ENCODE results near the gene ADCY4. TPM values are rescaled to one million over a fixed set of nuclear protein-coding genes. Genes with fewer than 3 reads are reported as not detected.

ADCY4 gene
- total and polyA plus RNA-seq, 10 of the 15 experiments (the other 5 are each of a cell fraction or from before 2014, with no cell fraction given) = 0.05 to 0.87 (median 0.21) TPM; not detected in 1

DNA sequence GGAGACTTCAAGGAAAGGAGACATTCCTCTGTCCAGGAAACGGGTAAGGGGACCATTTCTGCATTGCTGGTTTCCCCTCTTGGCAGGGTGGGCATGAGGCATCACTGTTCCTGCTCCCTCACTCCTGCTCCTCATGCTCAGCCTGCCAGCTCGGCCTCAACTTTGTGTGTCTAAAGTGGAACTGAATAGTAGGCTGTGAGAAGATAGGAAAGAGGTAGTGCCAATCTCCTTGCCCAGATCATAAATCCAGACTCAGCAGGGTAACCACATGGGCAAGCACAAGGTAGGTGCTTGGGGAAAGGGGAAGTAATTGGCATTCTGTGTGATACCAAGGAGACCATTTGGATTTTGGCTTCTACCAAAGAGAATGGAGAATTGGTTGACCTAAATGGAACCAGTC lies 21.0 kb downstream of the ADCY4 start:
- ChIA-PET SMC1A (ENCODE audit: uncharacterized antibody, unreplicated experiment) (interaction anchor here (0.7 to 2.4 kb wide), 2 partner anchors 53 to 117 kb away, joined by 3 to 5 read pairs; no protein-coding TSS in a partner anchor), RAD21 (ENCODE audit: unreplicated experiment) (no interaction called here), POLR2A (interaction anchor here (0.7 to 1.3 kb wide), 3 partner anchors 9 to 18 kb away, joined by 3 to 4 read pairs (median 4); partner anchors contain the start of genes DHRS1 and NOP9), CTCF (interaction anchor here (1.3 to 7.9 kb wide), 3 partner anchors 17 to 117 kb away, joined by 3 to 58 read pairs (median 6); partner anchors contain the start of gene KHNYN)
- Histone ChIP-seq H3K27me3 (replicated peaks in 1 of 2; ENCODE audit: control insufficient read depth in 2 of 2, insufficient read depth in 2 of 2, low read length in 1 of 2) (no peaks in the 10 kb centered on the region), H3K4me2 (ENCODE audit: control insufficient read depth, insufficient read depth) (0 out of 2 replicates have a peak overlapping the region, but pooled peaks have one; percentile 8), H3K9ac (ENCODE audit: control insufficient read depth, insufficient read depth, low read length) (no peak overlapping the region), H2AFZ (ENCODE audit: control insufficient read depth, low read depth, low read length) (no peak overlapping the region), H4K20me1 (ENCODE audit: control insufficient read depth, insufficient read depth) (no peaks in the 10 kb centered on the region; the same call in 1 of the 2 replicates), H3K4me1 (ENCODE audit: control insufficient read depth, insufficient read depth, low read length) (peaks cover 29% of the 10 kb centered on the region), H3K9me3 (replicated peaks; ENCODE audit: control insufficient read depth, insufficient read depth, low read length) (no peaks in the 10 kb centered on the region), H3K4me3 (no peak overlapping the region), H3K27ac (ENCODE audit: control insufficient read depth, insufficient read depth) (no peak overlapping the region), H3K36me3 (ENCODE audit: control insufficient read depth in 2 of 2, insufficient read depth in 2 of 2, low read length in 1 of 2) (no peaks in the 10 kb centered on the region; a peak in 1 of 4 replicates), H3K79me2 (ENCODE audit: control insufficient read depth, insufficient read depth, low read length) (no peaks in the 10 kb centered on the region)
- no peak for TF ChIP-seq RBBP5 (conservative IDR thresholded peaks at IDR 0.05)
- 89% methylated on average over 2 of the region's 2 CpGs for WGBS (ENCODE audit: insufficient coverage, insufficient replicate concordance, low lambda C conversion rate, missing lambda C conversion rate)
- intact Hi-C loops (cut with micrococcal nuclease; ENCODE audit: unreplicated experiment) (no loop called here), in situ Hi-C loops (cut with MboI) (no loop called here)
- no peak for ATAC-seq
- BruUV-seq (replicated peaks) = no TSS peak
- no peak for FAIRE-seq
- DNase-seq (ENCODE audit: low read depth, low spot score) = no peak

GRCh38 chr14:24312736-24313507 lies 21.9 kb downstream of the ADCY4 start:
- Histone ChIP-seq H3K9ac (ENCODE audit: control insufficient read depth, insufficient read depth, low read length) (no peak overlapping the region), H3K27ac (ENCODE audit: control insufficient read depth, insufficient read depth) (no peak overlapping the region), H3K4me3 (0 out of 2 replicates have a peak overlapping the region, but pooled peaks have one; percentile 6), H3K27me3 (replicated peaks in 1 of 2; ENCODE audit: control insufficient read depth in 2 of 2, insufficient read depth in 2 of 2, low read length in 1 of 2) (no peaks in the 10 kb centered on the region), H3K36me3 (ENCODE audit: control insufficient read depth in 2 of 2, insufficient read depth in 2 of 2, low read length in 1 of 2) (no peaks in the 10 kb centered on the region; a peak in 2 of 4 replicates), H3K4me1 (ENCODE audit: control insufficient read depth, insufficient read depth, low read length) (peaks cover 32% of the 10 kb centered on the region), H3K9me3 (replicated peaks; ENCODE audit: control insufficient read depth, insufficient read depth, low read length) (no peaks in the 10 kb centered on the region), H3K4me2 (ENCODE audit: control insufficient read depth, insufficient read depth) (peak overlapping the region; percentile 11; the same call in 1 of the 2 replicates), H4K20me1 (ENCODE audit: control insufficient read depth, insufficient read depth) (no peaks in the 10 kb centered on the region; the same call in 1 of the 2 replicates), H2AFZ (ENCODE audit: control insufficient read depth, low read depth, low read length) (no peak overlapping the region), H3K79me2 (ENCODE audit: control insufficient read depth, insufficient read depth, low read length) (no peaks in the 10 kb centered on the region)
- ChIA-PET RAD21 (ENCODE audit: unreplicated experiment) (interaction anchor here (1.1 kb wide), 1 partner anchor 71 kb away, joined by 4 read pairs; the partner anchor contains the start of gene TINF2), CTCF (interaction anchor here (0.6 to 7.9 kb wide), 12 partner anchors 15 to 302 kb away, joined by 3 to 149 read pairs (median 5); partner anchors contain the start of genes DHRS1, IRF9, KHNYN and NOP9), POLR2A (interaction anchor here (0.6 to 1.9 kb wide), 2 partner anchors 14 to 66 kb away, joined by 4 to 9 read pairs; no protein-coding TSS in a partner anchor), SMC1A (ENCODE audit: uncharacterized antibody, unreplicated experiment) (interaction anchor here (2.4 kb wide), 1 partner anchor 118 kb away, joined by 5 read pairs; no protein-coding TSS in a partner anchor)
- ATAC-seq (no peak), FAIRE-seq (peak; percentile 80), DNase-seq (ENCODE audit: low read depth, low spot score) (no peak)
- intact Hi-C loops (cut with micrococcal nuclease; ENCODE audit: unreplicated experiment) (no loop called here), in situ Hi-C loops (cut with MboI) (no loop called here)
- WGBS (ENCODE audit: insufficient coverage, insufficient replicate concordance, low lambda C conversion rate, missing lambda C conversion rate) = 56% methylated on average over 9 of the region's 9 CpGs
- BruUV-seq (replicated peaks) = no TSS peak
- TF ChIP-seq RFX5 (IDR thresholded peaks at IDR 0.05; ENCODE audit: low read depth, low read length) = no peak
- peak in 1 of 2 experiments; percentile 19; a peak in 1 of 4 replicates for TF ChIP-seq BHLHE40 (IDR thresholded peaks at IDR 0.05; ENCODE audit: borderline replicate concordance in 1 of 2, low read depth in 2 of 2, low read length in 1 of 2)
- TF ChIP-seq MTA3 (IDR thresholded peaks at IDR 0.05; ENCODE audit: borderline replicate concordance, low read length) = peak; percentile 54; the same call in 1 of the 2 replicates
- no peak for TF ChIP-seq NKRF (conservative IDR thresholded peaks at IDR 0.05)
- no peak for TF ChIP-seq IRF3 (IDR thresholded peaks at IDR 0.05)
- TF ChIP-seq PAX5 (IDR thresholded peaks at IDR 0.05; ENCODE audit: borderline replicate concordance, low read depth, low read length) = no peak
- no peak for TF ChIP-seq YBX1 (IDR thresholded peaks at IDR 0.05)
- no peak for TF ChIP-seq NFIC (IDR thresholded peaks at IDR 0.05; ENCODE audit: low read depth, low read length)
- no peak for TF ChIP-seq KAT2A (conservative IDR thresholded peaks at IDR 0.05; ENCODE audit: control insufficient read depth, low read depth, low read length)
